Subcutaneous abdominal adipose tissue (tissue), 5 donors: ENCODE data around the gene CCL25.
"Not testable (repeated sequence)": the region's sequence is repeated elsewhere in the genome, so short reads cannot be mapped to it uniquely, and the experiment has no call there.

Experiments
- H3K27ac ChIP-seq: one replicate; pipeline ENCODE4 v1.7.0; 2013; ENCODE audit warnings: low read depth, mild to moderate bottlenecking, inconsistent platforms, low read length, moderate library complexity
- H3K27me3 ChIP-seq, 5 donors: one replicate each; pipeline ENCODE4 v1.7.0; 2013; ENCODE audit warnings: low read length in 5 of 5, inconsistent platforms in 1 of 5; ENCODE audit not compliant: control insufficient read depth in 5 of 5, insufficient read depth in 4 of 5
- H3K36me3 ChIP-seq, 5 donors: one replicate each; pipeline ENCODE4 v1.7.0; 2013; ENCODE audit warnings: low read length in 5 of 5; ENCODE audit not compliant: control insufficient read depth in 5 of 5, insufficient read depth in 5 of 5
- H3K4me1 ChIP-seq, 5 donors: one replicate each; pipeline ENCODE4 v1.7.0; 2013; ENCODE audit warnings: low read length in 5 of 5, mild to moderate bottlenecking in 3 of 5, moderate library complexity in 1 of 5; ENCODE audit not compliant: control insufficient read depth in 5 of 5, insufficient read depth in 5 of 5
- H3K4me3 ChIP-seq, 5 donors: one replicate each; pipeline ENCODE4 v1.7.0; 2013; ENCODE audit warnings: low read length in 5 of 5, low read depth in 1 of 5
- H3K9ac ChIP-seq, 5 donors: one replicate each; pipeline ENCODE4 v1.7.0; 2013; ENCODE audit warnings: low read length in 5 of 5, mild to moderate bottlenecking in 4 of 5, moderate library complexity in 3 of 5
- H3K9me3 ChIP-seq, 5 donors: one replicate each; pipeline ENCODE4 v1.7.0; 2013; ENCODE audit warnings: low read length in 5 of 5; ENCODE audit not compliant: control insufficient read depth in 5 of 5
- donor health status: healthy.
- donor health status: healthy.
- donor health status: healthy.
- donor health status: healthy.
- donor health status: healthy.

CCL25 gene, protein sequence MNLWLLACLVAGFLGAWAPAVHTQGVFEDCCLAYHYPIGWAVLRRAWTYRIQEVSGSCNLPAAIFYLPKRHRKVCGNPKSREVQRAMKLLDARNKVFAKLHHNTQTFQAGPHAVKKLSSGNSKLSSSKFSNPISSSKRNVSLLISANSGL

DNA sequence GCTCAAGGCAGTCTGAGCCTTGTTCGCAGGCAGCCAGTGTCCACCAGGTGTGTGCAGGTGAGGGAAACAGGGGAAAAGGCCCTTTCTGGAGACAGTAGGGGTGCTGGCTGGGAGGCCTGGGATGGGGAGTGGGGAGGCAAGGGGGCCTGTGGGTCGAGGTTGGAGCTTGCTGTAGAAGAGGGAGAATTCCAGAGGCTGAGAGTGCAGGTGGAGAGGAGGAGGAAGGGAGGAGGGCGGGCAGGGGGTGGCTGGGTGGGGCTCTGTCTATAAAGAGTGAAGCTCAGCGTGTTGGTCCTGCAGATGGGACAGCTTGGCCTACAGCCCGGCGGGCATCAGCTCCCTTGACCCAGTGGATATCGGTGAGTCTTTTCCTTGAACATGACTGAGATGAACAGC is at the start of gene CCL25:
Gene CCL25, plus strand, starts transcription at position 297 of the 396 bp plus-strand sequence. CDS start 290 bp downstream, outside the sequence.
- peaks cover 0 to 4% (median 0%) of the 10 kb centered on the region in 5 donors for H3K27me3 ChIP-seq
- peaks cover 0 to 14% (median 10%) of the 10 kb centered on the region in 5 donors for H3K4me1 ChIP-seq
- no peak within 1 kb of the TSS for H3K27ac ChIP-seq
- H3K4me3 ChIP-seq: no peak within 1 kb of the TSS
- H3K9me3 ChIP-seq: no peaks in the 10 kb centered on the region
- H3K36me3 ChIP-seq: no peaks in the 10 kb centered on the region
- H3K9ac ChIP-seq: no peak within 1 kb of the TSS

- Histone ChIP-seq H3K4me1 (peaks cover 11 to 42% (median 40%) of the 10 kb centered on the region in 5 donors), H3K27ac (no peak overlapping the region), H3K36me3 (peaks cover 0 to 5% (median 4%) of the 10 kb centered on the region in 5 donors), H3K9me3 (no peaks in the 10 kb centered on the region), H3K4me3 (peak overlapping the region; percentile 67 to 86 (median 74)), H3K27me3 (no peaks in the 10 kb centered on the region), H3K9ac (peak overlapping the region in 4 of 5 donors; percentile 80 to 86 (median 83))
These were observed 48.6 kb upstream of the CCL25 start for GRCh38 chr19:8004001-8004400.

DNA sequence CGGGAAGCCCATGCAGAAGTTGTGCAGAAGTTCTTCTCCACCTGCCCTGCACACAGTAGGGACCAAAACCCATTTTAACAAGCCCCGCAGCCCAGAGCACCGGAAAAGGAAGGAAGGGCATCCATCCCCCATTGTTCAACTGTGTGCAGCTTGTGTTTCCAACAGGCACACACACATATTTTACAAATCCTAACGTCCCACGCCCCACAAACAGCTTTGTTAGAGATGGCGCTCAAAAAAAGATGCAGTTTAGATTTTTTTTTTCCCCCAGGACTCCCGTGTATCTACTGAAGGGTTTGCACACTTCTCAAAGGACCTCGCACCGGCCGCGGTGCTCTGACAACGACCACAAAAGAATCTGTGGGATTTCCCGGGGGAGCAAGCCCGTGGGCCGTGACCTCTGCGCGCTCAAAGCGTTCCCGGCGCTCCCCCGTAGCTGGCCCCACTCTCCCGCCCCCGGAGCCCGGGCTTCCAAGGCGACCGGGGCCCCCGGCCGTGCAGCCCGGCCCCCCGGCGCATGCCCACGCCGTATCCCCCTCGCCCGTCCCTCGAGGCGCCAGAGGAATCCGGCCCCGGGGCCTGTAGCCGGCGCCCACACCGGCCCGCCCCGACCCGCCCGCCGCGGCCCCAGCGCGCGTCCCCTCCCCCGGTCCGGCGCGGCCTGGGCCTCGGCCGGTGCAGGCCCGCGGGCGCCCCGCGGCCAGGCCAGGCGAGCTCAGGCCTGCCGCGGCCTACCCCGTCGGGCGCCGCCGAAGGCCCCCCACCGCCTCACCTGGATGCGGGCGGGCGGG is 47.6 kb upstream of the CCL25 start:
- H3K36me3 ChIP-seq: no peaks in the 10 kb centered on the region
- peaks cover 11 to 42% (median 40%) of the 10 kb centered on the region in 5 donors for H3K4me1 ChIP-seq
- peak overlapping the region; percentile 57 for H3K27ac ChIP-seq
- peak overlapping the region; percentile 67 to 86 (median 74) for H3K4me3 ChIP-seq
- H3K9ac ChIP-seq: peak overlapping the region; percentile 80 to 86 (median 82)
- no peaks in the 10 kb centered on the region for H3K27me3 ChIP-seq
- H3K9me3 ChIP-seq: no peaks in the 10 kb centered on the region

GRCh38 chr19:8005534-8006256 is 46.9 kb upstream of the CCL25 start, which contains the start of gene ELAVL1:
TSS of gene ELAVL1 (minus strand) at chr19:8005641. CDS start at chr19:7991815, 13,826 bp downstream.
- Histone ChIP-seq H3K36me3 (no peaks in the 10 kb centered on the region), H3K27ac (peak within 1 kb of the TSS; percentile 65), H3K9ac (peak within 1 kb of the TSS; percentile 81 to 94 (median 87)), H3K4me1 (peaks cover 11 to 39% (median 38%) of the 10 kb centered on the region in 5 donors), H3K9me3 (no peaks in the 10 kb centered on the region), H3K27me3 (no peaks in the 10 kb centered on the region), H3K4me3 (peak within 1 kb of the TSS; percentile 83 to 92 (median 86))

DNA sequence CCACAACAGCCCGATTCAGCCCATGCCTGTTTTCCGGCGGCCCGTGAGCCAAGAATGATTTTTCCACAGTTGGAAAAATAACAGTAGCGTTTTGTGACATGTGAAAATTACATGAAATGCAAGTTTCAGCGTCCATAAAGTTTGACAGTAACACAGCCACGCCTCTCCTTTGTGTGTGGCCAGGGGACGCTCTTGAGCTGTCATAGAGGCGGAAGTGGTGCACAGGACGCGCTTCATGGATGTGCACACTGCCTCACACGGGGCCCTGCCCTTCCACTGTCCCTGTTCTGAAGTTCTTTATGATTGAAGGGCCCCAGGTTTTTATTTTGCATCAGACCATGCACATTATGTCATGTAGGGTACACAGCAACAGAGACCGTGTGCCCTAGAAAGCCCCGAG is 34.8 kb upstream of the CCL25 start:
- Histone ChIP-seq H3K36me3 (no peaks in the 10 kb centered on the region), H3K9ac (no peak overlapping the region), H3K4me1 (no peaks in the 10 kb centered on the region), H3K27ac (no peak overlapping the region), H3K9me3 (no peaks in the 10 kb centered on the region), H3K4me3 (no peak overlapping the region), H3K27me3 (no peaks in the 10 kb centered on the region)

DNA sequence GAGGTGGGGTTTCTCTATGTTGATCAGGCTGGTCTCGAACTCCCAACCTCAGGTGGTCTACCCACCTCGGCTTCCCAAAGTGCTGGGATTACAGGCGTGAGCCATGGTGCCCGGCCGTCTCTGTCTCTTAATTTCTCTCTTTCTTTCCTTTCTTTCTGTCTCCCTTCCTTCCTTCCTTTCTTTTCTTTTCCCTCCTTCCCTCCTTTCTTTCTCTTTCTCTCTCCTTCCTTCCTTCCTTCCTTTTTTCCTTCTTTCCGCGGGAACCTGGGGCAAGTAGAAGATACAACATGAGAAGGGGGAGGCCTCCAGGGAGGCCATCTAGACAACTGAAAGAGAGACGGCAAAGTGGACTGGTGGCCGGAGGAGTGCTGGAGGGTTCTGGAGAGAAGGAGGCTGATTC is 31.9 kb upstream of the CCL25 start:
- H3K4me1 ChIP-seq: no peaks in the 10 kb centered on the region
- no peaks in the 10 kb centered on the region for H3K9me3 ChIP-seq
- no peak overlapping the region for H3K9ac ChIP-seq
- no peak overlapping the region for H3K4me3 ChIP-seq
- no peak overlapping the region for H3K27ac ChIP-seq
- H3K36me3 ChIP-seq: no peaks in the 10 kb centered on the region
- no peaks in the 10 kb centered on the region for H3K27me3 ChIP-seq

GRCh38 chr19:8021374-8021773 is 31.2 kb upstream of the CCL25 start:
- H3K4me3 ChIP-seq: no peak overlapping the region

GRCh38 chr19:8022275-8022674 is 30.3 kb upstream of the CCL25 start:
- Histone ChIP-seq H3K4me1 (no peaks in the 10 kb centered on the region), H3K27me3 (no peaks in the 10 kb centered on the region), H3K27ac (no peak overlapping the region), H3K4me3 (no peak overlapping the region), H3K36me3 (no peaks in the 10 kb centered on the region), H3K9ac (no peak overlapping the region), H3K9me3 (no peaks in the 10 kb centered on the region)

More at GRCh38 chr19:8021374-8021773, 31.2 kb upstream of the CCL25 start:
- H3K36me3 ChIP-seq: no peaks in the 10 kb centered on the region
- no peak overlapping the region for H3K27ac ChIP-seq
- no peak overlapping the region for H3K9ac ChIP-seq
- no peaks in the 10 kb centered on the region for H3K9me3 ChIP-seq
- no peaks in the 10 kb centered on the region for H3K27me3 ChIP-seq
- no peaks in the 10 kb centered on the region for H3K4me1 ChIP-seq

- Histone ChIP-seq H3K36me3 (no peaks in the 10 kb centered on the region), H3K27me3 (no peaks in the 10 kb centered on the region), H3K27ac (no peak overlapping the region), H3K9me3 (no peaks in the 10 kb centered on the region), H3K9ac (no peak overlapping the region), H3K4me3 (no peak overlapping the region), H3K4me1 (peaks cover 0 to 2% (median under 1%) of the 10 kb centered on the region in 5 donors)
These were observed 29.2 kb upstream of the CCL25 start for GRCh38 chr19:8023371-8023770.

- H3K27ac ChIP-seq, H3K9ac ChIP-seq, H3K9me3 ChIP-seq, H3K4me3 ChIP-seq, H3K36me3 ChIP-seq, H3K27me3 ChIP-seq: not testable (repeated sequence)
- peaks cover 0 to 11% (median 10%) of the 10 kb centered on the region in 5 donors for H3K4me1 ChIP-seq
These were observed 28.3 kb upstream of the CCL25 start for GRCh38 chr19:8024256-8024655.
